Measurements from ENCODE around the gene RC3H2. TPM values are rescaled to one million over a fixed set of nuclear protein-coding genes. Genes with fewer than 3 reads are reported as not detected.

RC3H2 gene
- total and polyA plus RNA-seq, 2 of the 13 experiments (the other 11 are each of a cell fraction or from before 2014, with no cell fraction given) = 21.0 to 36.4 TPM

DNA sequence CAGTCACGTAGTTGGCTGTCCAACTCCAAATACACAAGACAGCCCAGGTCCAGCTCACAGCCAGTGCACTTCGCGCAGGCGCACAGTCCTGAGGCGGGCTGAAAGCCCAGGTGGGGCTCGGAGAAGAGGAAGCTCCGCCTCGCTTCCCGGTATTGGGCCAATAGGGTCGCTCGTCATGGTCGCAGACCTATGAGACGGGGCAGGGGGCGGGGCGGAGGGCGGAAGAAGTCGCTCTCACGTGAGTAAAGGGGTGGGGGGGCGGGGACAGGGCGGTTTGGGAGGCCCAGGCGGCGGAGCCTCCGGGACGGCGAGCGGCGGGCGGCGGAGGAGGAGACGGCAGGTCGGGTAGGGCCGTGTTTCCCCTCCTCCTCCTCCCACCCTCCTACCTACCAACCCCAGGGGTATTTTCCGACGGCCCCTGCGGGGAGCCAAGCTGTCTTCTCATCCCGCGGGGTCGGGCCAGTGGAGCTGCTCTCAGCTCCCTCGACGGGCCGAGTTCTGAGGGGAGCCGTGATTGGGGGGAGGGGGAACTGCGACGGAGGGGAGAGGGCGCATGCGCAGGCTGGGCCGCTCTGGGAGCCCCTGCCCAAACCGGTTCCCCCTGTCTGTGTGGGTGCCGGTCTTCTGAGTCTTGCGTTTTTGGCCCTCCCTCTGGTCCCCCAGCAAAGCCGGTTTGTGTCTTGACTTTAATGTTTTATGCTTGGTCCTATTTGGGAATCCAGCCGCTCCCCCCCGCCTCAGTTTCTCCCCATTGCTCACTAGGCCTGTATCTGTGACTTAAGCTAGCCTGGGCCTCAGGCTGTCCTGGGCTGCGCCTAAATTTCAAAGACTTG lies 35.8 kb upstream of the RC3H2 start, which contains the start of gene RABGAP1 (continued):
- TF ChIP-seq, protein P1, sequence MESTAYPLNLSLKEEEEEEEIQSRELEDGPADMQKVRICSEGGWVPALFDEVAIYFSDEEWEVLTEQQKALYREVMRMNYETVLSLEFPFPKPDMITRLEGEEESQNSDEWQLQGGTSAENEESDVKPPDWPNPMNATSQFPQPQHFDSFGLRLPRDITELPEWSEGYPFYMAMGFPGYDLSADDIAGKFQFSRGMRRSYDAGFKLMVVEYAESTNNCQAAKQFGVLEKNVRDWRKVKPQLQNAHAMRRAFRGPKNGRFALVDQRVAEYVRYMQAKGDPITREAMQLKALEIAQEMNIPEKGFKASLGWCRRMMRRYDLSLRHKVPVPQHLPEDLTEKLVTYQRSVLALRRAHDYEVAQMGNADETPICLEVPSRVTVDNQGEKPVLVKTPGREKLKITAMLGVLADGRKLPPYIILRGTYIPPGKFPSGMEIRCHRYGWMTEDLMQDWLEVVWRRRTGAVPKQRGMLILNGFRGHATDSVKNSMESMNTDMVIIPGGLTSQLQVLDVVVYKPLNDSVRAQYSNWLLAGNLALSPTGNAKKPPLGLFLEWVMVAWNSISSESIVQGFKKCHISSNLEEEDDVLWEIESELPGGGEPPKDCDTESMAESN (CRISPR knock-in tag; conservative IDR thresholded peaks at IDR 0.05) = 0 out of 2 replicates have a peak, but pooled peaks have one; percentile 16
- TF ChIP-seq ZNF367 (CRISPR knock-in tag; IDR thresholded peaks at IDR 0.05; ENCODE audit: borderline replicate concordance) (no peak), TAF15 (IDR thresholded peaks at IDR 0.05; ENCODE audit: low read depth, low read length, poor library complexity, severe bottlenecking) (no peak), RCOR2 (CRISPR knock-in tag; IDR thresholded peaks at IDR 0.05) (no peak), NFYC (CRISPR knock-in tag; IDR thresholded peaks at IDR 0.05) (peak; percentile 81), MTF1 (CRISPR knock-in tag; IDR thresholded peaks at IDR 0.05) (no peak), ZFP36L1 (CRISPR knock-in tag; IDR thresholded peaks at IDR 0.05) (no peak), FOXJ3 (CRISPR knock-in tag; IDR thresholded peaks at IDR 0.05; ENCODE audit: borderline replicate concordance) (0 out of 2 replicates have a peak, but pooled peaks have one; percentile 27), GTF3A (CRISPR knock-in tag; conservative IDR thresholded peaks at IDR 0.05) (no peak), FOXA3 (CRISPR knock-in tag; IDR thresholded peaks at IDR 0.05) (no peak), ZNF24 (IDR thresholded peaks at IDR 0.05) (no peak), ZNF549 (CRISPR knock-in tag; IDR thresholded peaks at IDR 0.05) (no peak), ZNF234 (CRISPR knock-in tag; conservative IDR thresholded peaks at IDR 0.05) (no peak), ZNF543 (CRISPR knock-in tag; IDR thresholded peaks at IDR 0.05) (no peak), MIXL1 (CRISPR knock-in tag; IDR thresholded peaks at IDR 0.05) (no peak), ZNF577 (CRISPR knock-in tag; IDR thresholded peaks at IDR 0.05; ENCODE audit: borderline replicate concordance, low read depth) (no peak)
- TF ChIP-seq, protein P2, sequence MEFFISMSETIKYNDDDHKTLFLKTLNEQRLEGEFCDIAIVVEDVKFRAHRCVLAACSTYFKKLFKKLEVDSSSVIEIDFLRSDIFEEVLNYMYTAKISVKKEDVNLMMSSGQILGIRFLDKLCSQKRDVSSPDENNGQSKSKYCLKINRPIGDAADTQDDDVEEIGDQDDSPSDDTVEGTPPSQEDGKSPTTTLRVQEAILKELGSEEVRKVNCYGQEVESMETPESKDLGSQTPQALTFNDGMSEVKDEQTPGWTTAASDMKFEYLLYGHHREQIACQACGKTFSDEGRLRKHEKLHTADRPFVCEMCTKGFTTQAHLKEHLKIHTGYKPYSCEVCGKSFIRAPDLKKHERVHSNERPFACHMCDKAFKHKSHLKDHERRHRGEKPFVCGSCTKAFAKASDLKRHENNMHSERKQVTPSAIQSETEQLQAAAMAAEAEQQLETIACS (CRISPR knock-in tag; IDR thresholded peaks at IDR 0.05) = no peak
- TF ChIP-seq, protein P3, sequence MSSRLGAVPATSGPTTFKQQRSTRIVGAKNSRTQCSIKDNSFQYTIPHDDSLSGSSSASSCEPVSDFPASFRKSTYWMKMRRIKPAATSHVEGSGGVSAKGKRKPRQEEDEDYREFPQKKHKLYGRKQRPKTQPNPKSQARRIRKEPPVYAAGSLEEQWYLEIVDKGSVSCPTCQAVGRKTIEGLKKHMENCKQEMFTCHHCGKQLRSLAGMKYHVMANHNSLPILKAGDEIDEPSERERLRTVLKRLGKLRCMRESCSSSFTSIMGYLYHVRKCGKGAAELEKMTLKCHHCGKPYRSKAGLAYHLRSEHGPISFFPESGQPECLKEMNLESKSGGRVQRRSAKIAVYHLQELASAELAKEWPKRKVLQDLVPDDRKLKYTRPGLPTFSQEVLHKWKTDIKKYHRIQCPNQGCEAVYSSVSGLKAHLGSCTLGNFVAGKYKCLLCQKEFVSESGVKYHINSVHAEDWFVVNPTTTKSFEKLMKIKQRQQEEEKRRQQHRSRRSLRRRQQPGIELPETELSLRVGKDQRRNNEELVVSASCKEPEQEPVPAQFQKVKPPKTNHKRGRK (CRISPR knock-in tag; IDR thresholded peaks at IDR 0.05) = no peak
- TF ChIP-seq, protein P4, sequence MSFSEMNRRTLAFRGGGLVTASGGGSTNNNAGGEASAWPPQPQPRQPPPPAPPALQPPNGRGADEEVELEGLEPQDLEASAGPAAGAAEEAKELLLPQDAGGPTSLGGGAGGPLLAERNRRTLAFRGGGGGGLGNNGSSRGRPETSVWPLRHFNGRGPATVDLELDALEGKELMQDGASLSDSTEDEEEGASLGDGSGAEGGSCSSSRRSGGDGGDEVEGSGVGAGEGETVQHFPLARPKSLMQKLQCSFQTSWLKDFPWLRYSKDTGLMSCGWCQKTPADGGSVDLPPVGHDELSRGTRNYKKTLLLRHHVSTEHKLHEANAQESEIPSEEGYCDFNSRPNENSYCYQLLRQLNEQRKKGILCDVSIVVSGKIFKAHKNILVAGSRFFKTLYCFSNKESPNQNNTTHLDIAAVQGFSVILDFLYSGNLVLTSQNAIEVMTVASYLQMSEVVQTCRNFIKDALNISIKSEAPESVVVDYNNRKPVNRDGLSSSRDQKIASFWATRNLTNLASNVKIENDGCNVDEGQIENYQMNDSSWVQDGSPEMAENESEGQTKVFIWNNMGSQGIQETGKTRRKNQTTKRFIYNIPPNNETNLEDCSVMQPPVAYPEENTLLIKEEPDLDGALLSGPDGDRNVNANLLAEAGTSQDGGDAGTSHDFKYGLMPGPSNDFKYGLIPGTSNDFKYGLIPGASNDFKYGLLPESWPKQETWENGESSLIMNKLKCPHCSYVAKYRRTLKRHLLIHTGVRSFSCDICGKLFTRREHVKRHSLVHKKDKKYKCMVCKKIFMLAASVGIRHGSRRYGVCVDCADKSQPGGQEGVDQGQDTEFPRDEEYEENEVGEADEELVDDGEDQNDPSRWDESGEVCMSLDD (CRISPR knock-in tag; IDR thresholded peaks at IDR 0.05; ENCODE audit: borderline replicate concordance) = no peak
- TF ChIP-seq, protein P5, sequence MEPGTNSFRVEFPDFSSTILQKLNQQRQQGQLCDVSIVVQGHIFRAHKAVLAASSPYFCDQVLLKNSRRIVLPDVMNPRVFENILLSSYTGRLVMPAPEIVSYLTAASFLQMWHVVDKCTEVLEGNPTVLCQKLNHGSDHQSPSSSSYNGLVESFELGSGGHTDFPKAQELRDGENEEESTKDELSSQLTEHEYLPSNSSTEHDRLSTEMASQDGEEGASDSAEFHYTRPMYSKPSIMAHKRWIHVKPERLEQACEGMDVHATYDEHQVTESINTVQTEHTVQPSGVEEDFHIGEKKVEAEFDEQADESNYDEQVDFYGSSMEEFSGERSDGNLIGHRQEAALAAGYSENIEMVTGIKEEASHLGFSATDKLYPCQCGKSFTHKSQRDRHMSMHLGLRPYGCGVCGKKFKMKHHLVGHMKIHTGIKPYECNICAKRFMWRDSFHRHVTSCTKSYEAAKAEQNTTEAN (CRISPR knock-in tag; conservative IDR thresholded peaks at IDR 0.05) = no peak
- TF ChIP-seq, protein P6, sequence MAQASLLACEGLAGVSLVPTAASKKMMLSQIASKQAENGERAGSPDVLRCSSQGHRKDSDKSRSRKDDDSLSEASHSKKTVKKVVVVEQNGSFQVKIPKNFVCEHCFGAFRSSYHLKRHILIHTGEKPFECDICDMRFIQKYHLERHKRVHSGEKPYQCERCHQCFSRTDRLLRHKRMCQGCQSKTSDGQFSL (CRISPR knock-in tag; IDR thresholded peaks at IDR 0.05) = peak; percentile 88
